ENCODE results near the gene RPIA. TPM values are rescaled to one million over a fixed set of nuclear protein-coding genes. Genes with fewer than 3 reads are reported as not detected.

The RPIA gene
- total and polyA plus RNA-seq, 2 of the 4 experiments (the other 2 are of a cell fraction): 4.1 to 8.6 TPM

GRCh38 chr2:88669482-88670214 is 21.8 kb upstream of the RPIA start:
- no peaks in the 10 kb centered on the region for H3K9me3 ChIP-seq (ENCODE audit: control insufficient read depth, insufficient read depth, low read length)
- no peaks in the 10 kb centered on the region for H3K79me1 ChIP-seq (ENCODE audit: low read depth in 1 of 2, low read length in 2 of 2)
- H2BK15ac ChIP-seq (ENCODE audit: low read depth, low read length): no peak overlapping the region
- H2AK9ac ChIP-seq (replicated peaks; ENCODE audit: low read depth, low read length, poor library complexity): no peak overlapping the region
- H2BK120ac ChIP-seq (ENCODE audit: low read depth, low read length): no peak overlapping the region
- H3K14ac ChIP-seq (replicated peaks; ENCODE audit: low read depth, low read length): no peak overlapping the region
- CTCF ChIA-PET: interaction anchor here (0.6 to 2.3 kb wide), 7 partner anchors 9 to 87 kb away, joined by 3 to 11 read pairs (median 4); no protein-coding TSS in a partner anchor
- H4K8ac ChIP-seq (ENCODE audit: low read depth in 2 of 2, low read length in 2 of 2): no peak overlapping the region
- no CpG with 5 or more reads among the region's 6 CpGs for WGBS, 2 experiments (ENCODE audit: extremely low coverage in 2 of 2, insufficient read length in 1 of 2)
- ATAC-seq (ENCODE audit: low read depth) (peak; percentile 78), DNase-seq (peak; percentile 52)
- intact Hi-C loops (cut with micrococcal nuclease): loop anchor here (1.0 kb wide), 1 partner anchor 78 kb away; no protein-coding TSS in a partner anchor
- no peak overlapping the region for H3K23ac ChIP-seq (ENCODE audit: low read depth, low read length)
- dilution Hi-C loops (cut with HindIII; ENCODE audit: low sequenced_read_pairs, unreplicated experiment): no loop called here
- TF ChIP-seq SMC3 (IDR thresholded peaks at IDR 0.05; ENCODE audit: low read depth, low read length) (peak; percentile 72), MAFK (IDR thresholded peaks at IDR 0.05; ENCODE audit: low read depth, low read length) (no peak), RAD21 (IDR thresholded peaks at IDR 0.05; ENCODE audit: low read length) (peak; percentile 77), CEBPB (IDR thresholded peaks at IDR 0.05; ENCODE audit: low read depth, low read length) (no peak), MXI1 (IDR thresholded peaks at IDR 0.05; ENCODE audit: borderline replicate concordance, low read depth, low read length) (no peak), CTCF (conservative IDR thresholded peaks at IDR 0.05; ENCODE audit: low read depth, low read length) (peak; percentile 67)
- H3K18ac ChIP-seq (ENCODE audit: low read depth, low read length): no peak overlapping the region
- H2AK5ac ChIP-seq (ENCODE audit: low read depth, low read length): no peak overlapping the region
- BruUV-seq (replicated peaks): no TSS peak
- H3K4me3 ChIP-seq (ENCODE audit: insufficient read depth, low read depth, low read length): no peak overlapping the region
- H3K36me3 ChIP-seq (ENCODE audit: control insufficient read depth, insufficient read depth, low read length): no peaks in the 10 kb centered on the region
- no peak overlapping the region for H2AFZ ChIP-seq (replicated peaks; ENCODE audit: low read length, poor library complexity)
- H2BK5ac ChIP-seq (ENCODE audit: low read depth, low read length, poor library complexity, severe bottlenecking): no peak overlapping the region
- no peak overlapping the region for H3K56ac ChIP-seq (ENCODE audit: extremely low read depth, insufficient read depth, low read length)
- H3K4ac ChIP-seq (ENCODE audit: low read depth, low read length): no peak overlapping the region
- H3K9ac ChIP-seq (ENCODE audit: low read depth, low read length): no peak overlapping the region
- H3K27me3 ChIP-seq (ENCODE audit: control insufficient read depth, insufficient read depth, low read length): peaks cover 10% of the 10 kb centered on the region
- H4K20me1 ChIP-seq (ENCODE audit: insufficient read depth, low read length): no peaks in the 10 kb centered on the region
- no peak overlapping the region for H2BK20ac ChIP-seq (ENCODE audit: low read depth, low read length)
- no peak overlapping the region for H4K5ac ChIP-seq (ENCODE audit: low read depth, low read length)
- POLR2A ChIA-PET (ENCODE audit: unreplicated experiment): no interaction called here
- H3K4me1 ChIP-seq (ENCODE audit: control insufficient read depth, insufficient read depth, low read length): no peaks in the 10 kb centered on the region
- H3K4me2 ChIP-seq (ENCODE audit: low read depth, low read length): no peak overlapping the region
- H3K9me1 ChIP-seq (ENCODE audit: insufficient read depth, low read length): no peaks in the 10 kb centered on the region
- H4K91ac ChIP-seq (ENCODE audit: insufficient read depth, low read depth, low read length): no peak overlapping the region
- in situ Hi-C loops (cut with MboI; ENCODE audit: low sequenced_read_pairs): loop anchor here (5.0 to 25.0 kb wide), 3 partner anchors 77 to 607 kb away; partner anchors contain the start of genes KRCC1 and SMYD1
- H3K27ac ChIP-seq (ENCODE audit: insufficient read depth, low read length): no peak overlapping the region
